Activated naive CD4-positive, alpha-beta T cell treated with anti-CD3 and anti-CD28 coated beads, Interleukin-2, amount 50 U/mL, for 24 hours (primary cell): ENCODE measurements around the gene COL17A1.
A peak's percentile ranks its signal among the peaks of the same experiment; 100 is the strongest.

Experiments
- H3K27ac Mint-ChIP-seq: one replicate; pipeline ENCODE4 v1.8.0; 2021; ENCODE audit warnings: mild to moderate bottlenecking, mixed read lengths
- H3K27me3 Mint-ChIP-seq: one replicate; pipeline ENCODE4 v1.8.0; 2021; ENCODE audit warnings: mixed read lengths
- H3K36me3 Mint-ChIP-seq: one replicate; pipeline ENCODE4 v1.8.0; 2021; ENCODE audit warnings: mixed read lengths
- H3K4me1 Mint-ChIP-seq: one replicate; pipeline ENCODE4 v1.8.0; 2021; ENCODE audit warnings: mixed read lengths
- H3K4me3 Mint-ChIP-seq: one replicate; pipeline ENCODE4 v1.8.0; 2021; ENCODE audit warnings: mild to moderate bottlenecking, mixed read lengths
- H3K9me3 Mint-ChIP-seq: one replicate; pipeline ENCODE4 v1.8.0; 2021; ENCODE audit warnings: mixed read lengths

COL17A1 gene

GRCh38 chr10:104013489-104013888, 72.2 kb downstream of the COL17A1 start:
- Mint-ChIP-seq H3K27ac (no peak overlapping the region), H3K4me3 (no peak overlapping the region), H3K27me3 (no peaks in the 10 kb centered on the region), H3K4me1 (peaks cover 4% of the 10 kb centered on the region), H3K9me3 (no peaks in the 10 kb centered on the region), H3K36me3 (peaks cover 5% of the 10 kb centered on the region)

GRCh38 chr10:104011904-104012303, 73.8 kb downstream of the COL17A1 start:
- peaks cover 4% of the 10 kb centered on the region for H3K36me3 Mint-ChIP-seq
- no peak overlapping the region for H3K27ac Mint-ChIP-seq
- no peak overlapping the region for H3K4me3 Mint-ChIP-seq
- H3K4me1 Mint-ChIP-seq, result peaks cover 4% of the 10 kb centered on the region
- H3K9me3 Mint-ChIP-seq, result no peaks in the 10 kb centered on the region
- H3K27me3 Mint-ChIP-seq, result no peaks in the 10 kb centered on the region

GRCh38 chr10:104005172-104005863, 80.4 kb downstream of the COL17A1 start:
- Mint-ChIP-seq H3K4me3 (no peak overlapping the region), H3K36me3 (peaks cover 18% of the 10 kb centered on the region), H3K27ac (no peak overlapping the region), H3K4me1 (no peaks in the 10 kb centered on the region), H3K27me3 (no peaks in the 10 kb centered on the region), H3K9me3 (no peaks in the 10 kb centered on the region)

- H3K9me3 Mint-ChIP-seq, result no peaks in the 10 kb centered on the region
- no peaks in the 10 kb centered on the region for H3K4me1 Mint-ChIP-seq
- H3K36me3 Mint-ChIP-seq, result peaks cover 20% of the 10 kb centered on the region
- H3K4me3 Mint-ChIP-seq, result no peak overlapping the region
- no peaks in the 10 kb centered on the region for H3K27me3 Mint-ChIP-seq
- no peak overlapping the region for H3K27ac Mint-ChIP-seq
These were observed 82.8 kb downstream of the COL17A1 start for GRCh38 chr10:104002911-104003310.

GRCh38 chr10:103998805-103999204, 86.9 kb downstream of the COL17A1 start:
- H3K36me3 Mint-ChIP-seq, result peaks cover 34% of the 10 kb centered on the region

GRCh38 chr10:103995134-103995533, 90.5 kb downstream of the COL17A1 start:
- peaks cover 24% of the 10 kb centered on the region for H3K36me3 Mint-ChIP-seq
- no peak overlapping the region for H3K4me3 Mint-ChIP-seq
- H3K4me1 Mint-ChIP-seq, result peaks cover 20% of the 10 kb centered on the region
- H3K9me3 Mint-ChIP-seq, result no peaks in the 10 kb centered on the region
- no peaks in the 10 kb centered on the region for H3K27me3 Mint-ChIP-seq
- no peak overlapping the region for H3K27ac Mint-ChIP-seq

More at GRCh38 chr10:103998805-103999204, 86.9 kb downstream of the COL17A1 start:
- Mint-ChIP-seq H3K4me1 (peaks cover 13% of the 10 kb centered on the region), H3K9me3 (no peaks in the 10 kb centered on the region), H3K27ac (no peak overlapping the region), H3K4me3 (no peak overlapping the region), H3K27me3 (no peaks in the 10 kb centered on the region)

GRCh38 chr10:103991393-103992128, 94.1 kb downstream of the COL17A1 start:
- no peaks in the 10 kb centered on the region for H3K9me3 Mint-ChIP-seq
- H3K27me3 Mint-ChIP-seq, result no peaks in the 10 kb centered on the region
- peaks cover 12% of the 10 kb centered on the region for H3K36me3 Mint-ChIP-seq
- H3K4me3 Mint-ChIP-seq, result no peak overlapping the region
- H3K27ac Mint-ChIP-seq, result no peak overlapping the region
- peaks cover 47% of the 10 kb centered on the region for H3K4me1 Mint-ChIP-seq

- H3K36me3 Mint-ChIP-seq, result peaks cover 12% of the 10 kb centered on the region
- H3K9me3 Mint-ChIP-seq, result no peaks in the 10 kb centered on the region
- no peak overlapping the region for H3K27ac Mint-ChIP-seq
- H3K4me3 Mint-ChIP-seq, result no peak overlapping the region
- H3K4me1 Mint-ChIP-seq, result peaks cover 57% of the 10 kb centered on the region
- H3K27me3 Mint-ChIP-seq, result no peaks in the 10 kb centered on the region
These were observed 95.1 kb downstream of the COL17A1 start for GRCh38 chr10:103990531-103990930.

- Mint-ChIP-seq H3K36me3 (peaks cover 12% of the 10 kb centered on the region), H3K9me3 (no peaks in the 10 kb centered on the region), H3K27ac (no peak overlapping the region), H3K27me3 (no peaks in the 10 kb centered on the region), H3K4me3 (no peak overlapping the region), H3K4me1 (peaks cover 59% of the 10 kb centered on the region)
These were observed 95.6 kb downstream of the COL17A1 start for GRCh38 chr10:103990121-103990520.

- no peak overlapping the region for H3K4me3 Mint-ChIP-seq
- peaks cover 1% of the 10 kb centered on the region for H3K36me3 Mint-ChIP-seq
- H3K9me3 Mint-ChIP-seq, result no peaks in the 10 kb centered on the region
- no peaks in the 10 kb centered on the region for H3K27me3 Mint-ChIP-seq
- peak overlapping the region; percentile 20 for H3K27ac Mint-ChIP-seq
- H3K4me1 Mint-ChIP-seq, result peaks cover 83% of the 10 kb centered on the region
These were observed 99.3 kb downstream of the COL17A1 start for GRCh38 chr10:103986360-103986759.

- H3K27me3 Mint-ChIP-seq, result no peaks in the 10 kb centered on the region
- H3K27ac Mint-ChIP-seq, result no peak overlapping the region
- H3K36me3 Mint-ChIP-seq, result no peaks in the 10 kb centered on the region
- peaks cover 88% of the 10 kb centered on the region for H3K4me1 Mint-ChIP-seq
- no peak overlapping the region for H3K4me3 Mint-ChIP-seq
- H3K9me3 Mint-ChIP-seq, result no peaks in the 10 kb centered on the region
These were observed 100.0 kb downstream of the COL17A1 start for GRCh38 chr10:103985726-103986125.

GRCh38 chr10:103983367-103983911, 102.2 kb downstream of the COL17A1 start:
- peak overlapping the region; percentile 77 for H3K27ac Mint-ChIP-seq
- H3K9me3 Mint-ChIP-seq, result no peaks in the 10 kb centered on the region
- peaks cover 87% of the 10 kb centered on the region for H3K4me1 Mint-ChIP-seq
- H3K36me3 Mint-ChIP-seq, result no peaks in the 10 kb centered on the region
- H3K4me3 Mint-ChIP-seq, result peak overlapping the region; percentile 45
- H3K27me3 Mint-ChIP-seq, result no peaks in the 10 kb centered on the region

GRCh38 chr10:103982639-103983038, 103.0 kb downstream of the COL17A1 start:
- Mint-ChIP-seq H3K36me3 (no peaks in the 10 kb centered on the region), H3K27ac (peak overlapping the region; percentile 69), H3K27me3 (no peaks in the 10 kb centered on the region), H3K9me3 (no peaks in the 10 kb centered on the region), H3K4me3 (no peak overlapping the region), H3K4me1 (peaks cover 86% of the 10 kb centered on the region)
